ENCODE data around the gene THYN1. TPM values are rescaled to one million over a fixed set of nuclear protein-coding genes. Genes with fewer than 3 reads are reported as not detected.
"Not testable (repeated sequence)": the region's sequence is repeated elsewhere in the genome, so short reads cannot be mapped to it uniquely, and the experiment has no call there.

The THYN1 gene
- total and polyA plus RNA-seq, 4 donors = 22.1 to 34.3 (median 26.0) TPM

DNA sequence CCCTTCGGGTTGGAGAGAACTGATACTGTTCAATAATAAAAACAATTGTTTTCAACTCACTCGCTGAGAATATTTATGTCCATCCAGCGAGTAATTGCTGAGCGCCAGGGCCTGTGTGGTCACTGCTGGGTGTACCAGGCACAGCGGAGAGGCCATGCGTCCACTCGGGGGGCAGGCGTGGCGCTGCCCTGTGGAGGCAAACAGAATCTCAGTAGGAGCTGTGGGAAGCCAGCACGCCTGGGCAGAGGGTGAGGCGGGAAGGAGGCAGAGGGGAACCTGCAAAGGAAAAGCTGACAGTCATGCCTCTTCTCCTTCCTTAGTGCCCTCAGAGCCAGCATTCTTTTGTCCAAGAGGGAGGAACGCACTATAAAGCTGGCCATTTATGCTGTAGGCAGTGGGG is 34.4 kb upstream of the THYN1 start:
- Histone ChIP-seq H3K36me3 (ENCODE audit: control insufficient read depth in 4 of 4, insufficient read depth in 3 of 4, low read depth in 1 of 4, low read length in 3 of 4) (no peaks in the 10 kb centered on the region), H3K9ac (ENCODE audit: low read depth in 1 of 2, low read length in 2 of 2) (no peak overlapping the region), H3K9me3 (ENCODE audit: control insufficient read depth in 4 of 4, low read length in 3 of 4) (no peaks in the 10 kb centered on the region), H3K27me3 (ENCODE audit: control insufficient read depth in 4 of 4, insufficient read depth in 4 of 4, low read length in 3 of 4) (no peaks in the 10 kb centered on the region), H3K4me1 (ENCODE audit: control insufficient read depth in 4 of 4, insufficient read depth in 4 of 4, low read length in 3 of 4) (no peaks in the 10 kb centered on the region), H3K27ac (ENCODE audit: low read depth in 1 of 2, low read length in 2 of 2) (no peak overlapping the region), H3K4me3 (ENCODE audit: low read depth in 1 of 3, low read length in 3 of 3) (no peak overlapping the region)
- TF ChIP-seq FOXA1 (IDR thresholded peaks at IDR 0.05) (no peak), TAF1 (conservative IDR thresholded peaks at IDR 0.05) (no peak), RAD21 (IDR thresholded peaks at IDR 0.05) (no peak), EGR1 (IDR thresholded peaks at IDR 0.05; ENCODE audit: low read depth in 2 of 2) (no peak), YY1 (IDR thresholded peaks at IDR 0.05) (no peak), NR2F2 (IDR thresholded peaks at IDR 0.05) (no peak), SP1 (IDR thresholded peaks at IDR 0.05) (no peak), GABPA (IDR thresholded peaks at IDR 0.05 in 1 of 2, conservative IDR thresholded peaks at IDR 0.05 in 1 of 2) (no peak), HNF4A (conservative IDR thresholded peaks at IDR 0.05) (no peak), JUND (IDR thresholded peaks at IDR 0.05) (no peak), HNF4G (IDR thresholded peaks at IDR 0.05) (no peak), FOXA2 (IDR thresholded peaks at IDR 0.05) (no peak), RXRA (IDR thresholded peaks at IDR 0.05) (no peak)
- TF ChIP-seq, protein P1, sequence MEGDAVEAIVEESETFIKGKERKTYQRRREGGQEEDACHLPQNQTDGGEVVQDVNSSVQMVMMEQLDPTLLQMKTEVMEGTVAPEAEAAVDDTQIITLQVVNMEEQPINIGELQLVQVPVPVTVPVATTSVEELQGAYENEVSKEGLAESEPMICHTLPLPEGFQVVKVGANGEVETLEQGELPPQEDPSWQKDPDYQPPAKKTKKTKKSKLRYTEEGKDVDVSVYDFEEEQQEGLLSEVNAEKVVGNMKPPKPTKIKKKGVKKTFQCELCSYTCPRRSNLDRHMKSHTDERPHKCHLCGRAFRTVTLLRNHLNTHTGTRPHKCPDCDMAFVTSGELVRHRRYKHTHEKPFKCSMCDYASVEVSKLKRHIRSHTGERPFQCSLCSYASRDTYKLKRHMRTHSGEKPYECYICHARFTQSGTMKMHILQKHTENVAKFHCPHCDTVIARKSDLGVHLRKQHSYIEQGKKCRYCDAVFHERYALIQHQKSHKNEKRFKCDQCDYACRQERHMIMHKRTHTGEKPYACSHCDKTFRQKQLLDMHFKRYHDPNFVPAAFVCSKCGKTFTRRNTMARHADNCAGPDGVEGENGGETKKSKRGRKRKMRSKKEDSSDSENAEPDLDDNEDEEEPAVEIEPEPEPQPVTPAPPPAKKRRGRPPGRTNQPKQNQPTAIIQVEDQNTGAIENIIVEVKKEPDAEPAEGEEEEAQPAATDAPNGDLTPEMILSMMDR (IDR thresholded peaks at IDR 0.05; ENCODE audit: low read depth, low read length, missing input control) = no peak
- TF ChIP-seq, protein P2, sequence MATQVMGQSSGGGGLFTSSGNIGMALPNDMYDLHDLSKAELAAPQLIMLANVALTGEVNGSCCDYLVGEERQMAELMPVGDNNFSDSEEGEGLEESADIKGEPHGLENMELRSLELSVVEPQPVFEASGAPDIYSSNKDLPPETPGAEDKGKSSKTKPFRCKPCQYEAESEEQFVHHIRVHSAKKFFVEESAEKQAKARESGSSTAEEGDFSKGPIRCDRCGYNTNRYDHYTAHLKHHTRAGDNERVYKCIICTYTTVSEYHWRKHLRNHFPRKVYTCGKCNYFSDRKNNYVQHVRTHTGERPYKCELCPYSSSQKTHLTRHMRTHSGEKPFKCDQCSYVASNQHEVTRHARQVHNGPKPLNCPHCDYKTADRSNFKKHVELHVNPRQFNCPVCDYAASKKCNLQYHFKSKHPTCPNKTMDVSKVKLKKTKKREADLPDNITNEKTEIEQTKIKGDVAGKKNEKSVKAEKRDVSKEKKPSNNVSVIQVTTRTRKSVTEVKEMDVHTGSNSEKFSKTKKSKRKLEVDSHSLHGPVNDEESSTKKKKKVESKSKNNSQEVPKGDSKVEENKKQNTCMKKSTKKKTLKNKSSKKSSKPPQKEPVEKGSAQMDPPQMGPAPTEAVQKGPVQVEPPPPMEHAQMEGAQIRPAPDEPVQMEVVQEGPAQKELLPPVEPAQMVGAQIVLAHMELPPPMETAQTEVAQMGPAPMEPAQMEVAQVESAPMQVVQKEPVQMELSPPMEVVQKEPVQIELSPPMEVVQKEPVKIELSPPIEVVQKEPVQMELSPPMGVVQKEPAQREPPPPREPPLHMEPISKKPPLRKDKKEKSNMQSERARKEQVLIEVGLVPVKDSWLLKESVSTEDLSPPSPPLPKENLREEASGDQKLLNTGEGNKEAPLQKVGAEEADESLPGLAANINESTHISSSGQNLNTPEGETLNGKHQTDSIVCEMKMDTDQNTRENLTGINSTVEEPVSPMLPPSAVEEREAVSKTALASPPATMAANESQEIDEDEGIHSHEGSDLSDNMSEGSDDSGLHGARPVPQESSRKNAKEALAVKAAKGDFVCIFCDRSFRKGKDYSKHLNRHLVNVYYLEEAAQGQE (IDR thresholded peaks at IDR 0.05) = no peak
- TF ChIP-seq, protein P3, sequence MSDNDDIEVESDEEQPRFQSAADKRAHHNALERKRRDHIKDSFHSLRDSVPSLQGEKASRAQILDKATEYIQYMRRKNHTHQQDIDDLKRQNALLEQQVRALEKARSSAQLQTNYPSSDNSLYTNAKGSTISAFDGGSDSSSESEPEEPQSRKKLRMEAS (IDR thresholded peaks at IDR 0.05) = no peak
- TF ChIP-seq, protein P4, sequence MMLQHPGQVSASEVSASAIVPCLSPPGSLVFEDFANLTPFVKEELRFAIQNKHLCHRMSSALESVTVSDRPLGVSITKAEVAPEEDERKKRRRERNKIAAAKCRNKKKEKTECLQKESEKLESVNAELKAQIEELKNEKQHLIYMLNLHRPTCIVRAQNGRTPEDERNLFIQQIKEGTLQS (IDR thresholded peaks at IDR 0.05) = no peak
- TF ChIP-seq, protein P5, sequence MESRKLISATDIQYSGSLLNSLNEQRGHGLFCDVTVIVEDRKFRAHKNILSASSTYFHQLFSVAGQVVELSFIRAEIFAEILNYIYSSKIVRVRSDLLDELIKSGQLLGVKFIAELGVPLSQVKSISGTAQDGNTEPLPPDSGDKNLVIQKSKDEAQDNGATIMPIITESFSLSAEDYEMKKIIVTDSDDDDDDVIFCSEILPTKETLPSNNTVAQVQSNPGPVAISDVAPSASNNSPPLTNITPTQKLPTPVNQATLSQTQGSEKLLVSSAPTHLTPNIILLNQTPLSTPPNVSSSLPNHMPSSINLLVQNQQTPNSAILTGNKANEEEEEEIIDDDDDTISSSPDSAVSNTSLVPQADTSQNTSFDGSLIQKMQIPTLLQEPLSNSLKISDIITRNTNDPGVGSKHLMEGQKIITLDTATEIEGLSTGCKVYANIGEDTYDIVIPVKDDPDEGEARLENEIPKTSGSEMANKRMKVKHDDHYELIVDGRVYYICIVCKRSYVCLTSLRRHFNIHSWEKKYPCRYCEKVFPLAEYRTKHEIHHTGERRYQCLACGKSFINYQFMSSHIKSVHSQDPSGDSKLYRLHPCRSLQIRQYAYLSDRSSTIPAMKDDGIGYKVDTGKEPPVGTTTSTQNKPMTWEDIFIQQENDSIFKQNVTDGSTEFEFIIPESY (IDR thresholded peaks at IDR 0.05) = no peak
- WGBS = 91% methylated on average over 12 of the region's 12 CpGs
- no peak for DNase-seq (ENCODE audit: low spot score)

DNA sequence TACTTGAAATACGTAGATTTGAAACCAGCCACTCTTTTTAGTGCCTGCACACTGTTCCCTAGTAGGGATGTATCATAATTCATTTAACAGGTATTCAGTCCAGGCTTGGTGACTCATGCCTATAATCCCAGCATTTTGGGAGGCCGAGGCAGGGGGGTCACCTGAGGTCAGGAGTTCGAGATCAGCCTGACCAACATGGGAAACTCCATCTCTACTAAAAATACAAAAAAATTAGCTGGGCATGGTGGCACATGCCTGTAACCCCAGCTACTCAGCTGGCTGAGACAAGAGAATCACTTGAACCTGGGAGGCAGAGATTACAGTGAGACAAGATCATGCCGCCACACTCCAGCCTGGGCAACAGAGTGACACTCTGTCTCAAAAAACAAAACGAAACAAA is 31.2 kb upstream of the THYN1 start:
- not testable (repeated sequence) for H3K9ac ChIP-seq (ENCODE audit: low read depth in 1 of 2, low read length in 2 of 2); H3K27me3 ChIP-seq (ENCODE audit: control insufficient read depth in 4 of 4, insufficient read depth in 4 of 4, low read length in 3 of 4); H3K4me3 ChIP-seq (ENCODE audit: low read depth in 1 of 3, low read length in 3 of 3); DNase-seq (ENCODE audit: low spot score); H3K27ac ChIP-seq (ENCODE audit: low read depth in 1 of 2, low read length in 2 of 2); H3K4me1 ChIP-seq (ENCODE audit: control insufficient read depth in 4 of 4, insufficient read depth in 4 of 4, low read length in 3 of 4); H3K9me3 ChIP-seq (ENCODE audit: control insufficient read depth in 4 of 4, low read length in 3 of 4); H3K36me3 ChIP-seq (ENCODE audit: control insufficient read depth in 4 of 4, insufficient read depth in 3 of 4, low read depth in 1 of 4, low read length in 3 of 4)
- 90% methylated on average over 5 of the region's 5 CpGs for WGBS

Measured in liver (tissue), 9 donors.